ENCODE results near the gene DACH1. TPM values are rescaled to one million over a fixed set of nuclear protein-coding genes. Genes with fewer than 3 reads are reported as not detected.

DACH1 gene
- total RNA-seq, 4 donors from 2014 or later = 1.5 to 17.3 (median 3.3) TPM

GRCh38 chr13:71799324-71799723, 67.7 kb downstream of the DACH1 start:
- 47 to 78% methylated on average over 4 of the region's 4 CpGs for WGBS, 2 donors (ENCODE audit: low coverage in 1 of 2)
- Histone ChIP-seq H3K27ac (no peak overlapping the region), H3K9me3 (no peaks in the 10 kb centered on the region), H3K36me3 (no peaks in the 10 kb centered on the region), H3K27me3 (no peaks in the 10 kb centered on the region), H3K4me3 (no peak overlapping the region), H3K4me1 (no peaks in the 10 kb centered on the region)
- intact Hi-C loops (cut with DNase I; ENCODE audit: low total_unique reads) = no loop called here
- no peak for TF ChIP-seq CTCF (IDR thresholded peaks at IDR 0.05)
- TF ChIP-seq EP300 (IDR thresholded peaks at IDR 0.05; ENCODE audit: low read depth) = no peak
- TF ChIP-seq POLR2A (IDR thresholded peaks at IDR 0.05) = no peak
- TF ChIP-seq POLR2AphosphoS5 (IDR thresholded peaks at IDR 0.05) = no peak
- DNase-seq = no peak
- in situ Hi-C loops (cut with MboI; ENCODE audit: low pct_ligation_motif_present in 1 of 4, low pct_unique_long_range_greater_than_20kb in 1 of 4, low sequenced_read_pairs in 3 of 4) = no loop called here

GRCh38 chr13:71798707-71799106, 68.3 kb downstream of the DACH1 start:
- no peaks in the 10 kb centered on the region for H3K9me3 ChIP-seq
- H3K4me1 ChIP-seq = no peaks in the 10 kb centered on the region
- no peak for TF ChIP-seq POLR2A (IDR thresholded peaks at IDR 0.05)
- in situ Hi-C loops (cut with MboI; ENCODE audit: low pct_ligation_motif_present in 1 of 4, low pct_unique_long_range_greater_than_20kb in 1 of 4, low sequenced_read_pairs in 3 of 4) = no loop called here
- no peak overlapping the region for H3K27ac ChIP-seq
- H3K27me3 ChIP-seq = no peaks in the 10 kb centered on the region
- 88% methylated on average over 1 of the region's 1 CpG; no CpG with 5 or more reads in 1 of the 2 donors for WGBS, 2 donors (ENCODE audit: low coverage in 1 of 2)
- no peak for DNase-seq
- no peak overlapping the region for H3K4me3 ChIP-seq
- no peaks in the 10 kb centered on the region for H3K36me3 ChIP-seq
- intact Hi-C loops (cut with DNase I; ENCODE audit: low total_unique reads) = no loop called here

GRCh38 chr13:71797517-71797916, 69.5 kb downstream of the DACH1 start:
- H3K36me3 ChIP-seq = no peaks in the 10 kb centered on the region
- no peak overlapping the region for H3K4me3 ChIP-seq
- H3K27me3 ChIP-seq = no peaks in the 10 kb centered on the region
- DNase-seq = no peak
- H3K4me1 ChIP-seq = no peaks in the 10 kb centered on the region
- 57 to 67% methylated on average over 5 of the region's 5 CpGs for WGBS, 2 donors (ENCODE audit: low coverage in 1 of 2)
- H3K27ac ChIP-seq = no peak overlapping the region
- in situ Hi-C loops (cut with MboI; ENCODE audit: low pct_ligation_motif_present in 1 of 4, low pct_unique_long_range_greater_than_20kb in 1 of 4, low sequenced_read_pairs in 3 of 4) (no loop called here), intact Hi-C loops (cut with DNase I; ENCODE audit: low total_unique reads) (no loop called here)
- TF ChIP-seq CTCF (IDR thresholded peaks at IDR 0.05) = no peak
- TF ChIP-seq EP300 (IDR thresholded peaks at IDR 0.05; ENCODE audit: low read depth) = no peak
- no peak for TF ChIP-seq POLR2A (IDR thresholded peaks at IDR 0.05)
- TF ChIP-seq POLR2AphosphoS5 (IDR thresholded peaks at IDR 0.05) = no peak
- H3K9me3 ChIP-seq = no peaks in the 10 kb centered on the region

GRCh38 chr13:71789693-71790329, 77.2 kb downstream of the DACH1 start:
- H3K27me3 ChIP-seq = no peaks in the 10 kb centered on the region
- 67 to 71% methylated on average over 5 of the region's 5 CpGs for WGBS, 2 donors (ENCODE audit: low coverage in 1 of 2)
- in situ Hi-C loops (cut with MboI; ENCODE audit: low pct_ligation_motif_present in 1 of 4, low pct_unique_long_range_greater_than_20kb in 1 of 4, low sequenced_read_pairs in 3 of 4) (no loop called here), intact Hi-C loops (cut with DNase I; ENCODE audit: low total_unique reads) (no loop called here)
- H3K9me3 ChIP-seq = no peaks in the 10 kb centered on the region
- DNase-seq = no peak
- H3K4me3 ChIP-seq = no peak overlapping the region
- H3K36me3 ChIP-seq = no peaks in the 10 kb centered on the region
- H3K27ac ChIP-seq = no peak overlapping the region
- no peak for TF ChIP-seq POLR2A (IDR thresholded peaks at IDR 0.05)
- TF ChIP-seq EP300 (IDR thresholded peaks at IDR 0.05; ENCODE audit: low read depth) = no peak
- no peak for TF ChIP-seq CTCF (IDR thresholded peaks at IDR 0.05)
- no peak for TF ChIP-seq POLR2AphosphoS5 (IDR thresholded peaks at IDR 0.05)
- no peaks in the 10 kb centered on the region for H3K4me1 ChIP-seq

GRCh38 chr13:71789037-71789436, 78.0 kb downstream of the DACH1 start:
- no peak overlapping the region for H3K27ac ChIP-seq
- in situ Hi-C loops (cut with MboI; ENCODE audit: low pct_ligation_motif_present in 1 of 4, low pct_unique_long_range_greater_than_20kb in 1 of 4, low sequenced_read_pairs in 3 of 4) = no loop called here
- H3K4me3 ChIP-seq = no peak overlapping the region
- H3K27me3 ChIP-seq = no peaks in the 10 kb centered on the region
- intact Hi-C loops (cut with DNase I; ENCODE audit: low total_unique reads) = no loop called here
- H3K36me3 ChIP-seq = no peaks in the 10 kb centered on the region
- H3K9me3 ChIP-seq = no peaks in the 10 kb centered on the region
- no peaks in the 10 kb centered on the region for H3K4me1 ChIP-seq
- TF ChIP-seq POLR2A (IDR thresholded peaks at IDR 0.05) (no peak), POLR2AphosphoS5 (IDR thresholded peaks at IDR 0.05) (no peak), CTCF (IDR thresholded peaks at IDR 0.05) (no peak), EP300 (IDR thresholded peaks at IDR 0.05; ENCODE audit: low read depth) (no peak)
- no peak for DNase-seq
